Measurements from ENCODE around the gene HEMK1. TPM values are rescaled to one million over a fixed set of nuclear protein-coding genes. Genes with fewer than 3 reads are reported as not detected.

Gene HEMK1
- total RNA-seq, 1 donor from 2014 or later = 15.2 TPM

DNA sequence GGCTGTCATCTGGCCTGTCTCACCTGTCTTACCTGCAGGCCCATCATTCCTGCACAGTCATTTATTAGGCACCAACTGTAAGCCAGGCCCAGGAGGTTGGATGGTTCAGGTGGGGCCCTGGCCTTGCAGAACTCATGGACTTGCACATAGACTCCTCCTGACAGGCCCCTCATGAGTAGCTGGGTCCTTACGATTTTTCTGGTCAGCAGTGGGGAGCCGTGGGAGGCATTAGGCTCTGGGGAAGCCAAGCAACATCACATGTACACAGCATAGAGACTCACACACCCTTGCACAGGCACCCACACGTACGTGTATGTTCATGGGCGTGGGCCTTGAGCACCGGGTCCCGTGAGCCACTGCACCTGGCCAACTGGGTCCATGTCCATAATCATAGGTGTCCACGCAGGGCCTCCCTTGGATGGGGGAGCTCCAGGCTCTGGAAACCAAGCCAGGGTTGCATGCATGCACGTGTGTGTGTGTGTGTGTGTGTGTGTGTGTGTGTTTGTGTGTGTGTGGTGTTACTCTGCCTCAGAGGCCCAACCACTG, 21.9 kb downstream of the HEMK1 start:
- H3K9me3 Mint-ChIP-seq (ENCODE audit: low read depth) = no peaks in the 10 kb centered on the region
- H3K4me1 Mint-ChIP-seq (ENCODE audit: low read depth) = no peaks in the 10 kb centered on the region
- no peaks in the 10 kb centered on the region for H3K27me3 Mint-ChIP-seq (ENCODE audit: low read depth)
- H3K27ac Mint-ChIP-seq (ENCODE audit: unreplicated experiment) = no peak overlapping the region
- no peaks in the 10 kb centered on the region for H3K36me3 Mint-ChIP-seq (ENCODE audit: low read depth)
- TF ChIP-seq, protein P1, sequence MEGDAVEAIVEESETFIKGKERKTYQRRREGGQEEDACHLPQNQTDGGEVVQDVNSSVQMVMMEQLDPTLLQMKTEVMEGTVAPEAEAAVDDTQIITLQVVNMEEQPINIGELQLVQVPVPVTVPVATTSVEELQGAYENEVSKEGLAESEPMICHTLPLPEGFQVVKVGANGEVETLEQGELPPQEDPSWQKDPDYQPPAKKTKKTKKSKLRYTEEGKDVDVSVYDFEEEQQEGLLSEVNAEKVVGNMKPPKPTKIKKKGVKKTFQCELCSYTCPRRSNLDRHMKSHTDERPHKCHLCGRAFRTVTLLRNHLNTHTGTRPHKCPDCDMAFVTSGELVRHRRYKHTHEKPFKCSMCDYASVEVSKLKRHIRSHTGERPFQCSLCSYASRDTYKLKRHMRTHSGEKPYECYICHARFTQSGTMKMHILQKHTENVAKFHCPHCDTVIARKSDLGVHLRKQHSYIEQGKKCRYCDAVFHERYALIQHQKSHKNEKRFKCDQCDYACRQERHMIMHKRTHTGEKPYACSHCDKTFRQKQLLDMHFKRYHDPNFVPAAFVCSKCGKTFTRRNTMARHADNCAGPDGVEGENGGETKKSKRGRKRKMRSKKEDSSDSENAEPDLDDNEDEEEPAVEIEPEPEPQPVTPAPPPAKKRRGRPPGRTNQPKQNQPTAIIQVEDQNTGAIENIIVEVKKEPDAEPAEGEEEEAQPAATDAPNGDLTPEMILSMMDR (IDR thresholded peaks at IDR 0.05) = no peak
- no peak for DNase-seq (ENCODE audit: low spot score)
- no peak overlapping the region for H3K4me3 Mint-ChIP-seq (ENCODE audit: unreplicated experiment)

GRCh38 chr3:50592568-50592967, 23.2 kb downstream of the HEMK1 start:
- DNase-seq (ENCODE audit: low spot score) = no peak
- Mint-ChIP-seq H3K36me3 (ENCODE audit: low read depth) (no peaks in the 10 kb centered on the region), H3K4me3 (ENCODE audit: unreplicated experiment) (no peak overlapping the region), H3K4me1 (ENCODE audit: low read depth) (no peaks in the 10 kb centered on the region), H3K27me3 (ENCODE audit: low read depth) (no peaks in the 10 kb centered on the region), H3K27ac (ENCODE audit: unreplicated experiment) (no peak overlapping the region), H3K9me3 (ENCODE audit: low read depth) (no peaks in the 10 kb centered on the region)
- TF ChIP-seq, protein P1 (IDR thresholded peaks at IDR 0.05) = no peak

- no peaks in the 10 kb centered on the region for H3K9me3 Mint-ChIP-seq (ENCODE audit: low read depth)
- no peak overlapping the region for H3K27ac Mint-ChIP-seq (ENCODE audit: unreplicated experiment)
- no peak overlapping the region for H3K4me3 Mint-ChIP-seq (ENCODE audit: unreplicated experiment)
- H3K36me3 Mint-ChIP-seq (ENCODE audit: low read depth) = no peaks in the 10 kb centered on the region
- TF ChIP-seq, protein P1 (IDR thresholded peaks at IDR 0.05) = no peak
- no peak for DNase-seq (ENCODE audit: low spot score)
- H3K27me3 Mint-ChIP-seq (ENCODE audit: low read depth) = no peaks in the 10 kb centered on the region
- peaks cover under 1% of the 10 kb centered on the region for H3K4me1 Mint-ChIP-seq (ENCODE audit: low read depth)
Measured at GRCh38 chr3:50594253-50594785, 25.0 kb downstream of the HEMK1 start.

DNA sequence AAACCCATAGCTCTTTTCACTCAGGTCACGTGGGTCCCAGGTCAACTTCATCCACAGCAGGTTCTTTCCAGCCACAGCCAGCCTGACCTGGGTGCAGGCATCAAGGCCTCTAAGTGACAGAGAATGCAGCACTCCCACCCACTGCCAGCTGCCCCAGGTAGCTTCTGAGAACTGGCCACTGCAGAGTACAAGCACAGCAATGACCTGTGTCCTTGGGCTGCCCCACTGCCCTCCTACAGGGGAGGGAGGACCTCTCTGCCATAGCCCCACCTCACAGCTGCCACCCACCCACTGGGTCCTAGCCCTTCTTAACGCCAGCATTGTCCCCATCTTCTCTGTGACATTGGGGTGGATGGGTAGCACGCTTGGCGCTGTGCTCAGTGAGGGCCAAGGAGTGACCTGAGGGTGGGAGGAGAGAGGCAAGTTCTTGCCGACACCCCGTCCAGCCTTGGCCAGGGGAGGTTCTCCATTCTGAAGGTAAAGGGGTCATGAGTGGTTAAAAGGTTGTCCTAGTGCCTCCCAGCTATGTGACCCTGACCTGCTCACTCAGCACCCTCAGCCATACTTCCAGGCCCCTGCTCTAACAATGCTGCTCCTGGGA, 29.9 kb downstream of the HEMK1 start:
- H3K9me3 Mint-ChIP-seq (ENCODE audit: low read depth) = no peaks in the 10 kb centered on the region
- H3K36me3 Mint-ChIP-seq (ENCODE audit: low read depth) = no peaks in the 10 kb centered on the region
- no peak overlapping the region for H3K4me3 Mint-ChIP-seq (ENCODE audit: unreplicated experiment)
- H3K27ac Mint-ChIP-seq (ENCODE audit: unreplicated experiment) = no peak overlapping the region
- no peak for DNase-seq (ENCODE audit: low spot score)
- TF ChIP-seq, protein P1 (IDR thresholded peaks at IDR 0.05) = no peak
- H3K27me3 Mint-ChIP-seq (ENCODE audit: low read depth) = no peaks in the 10 kb centered on the region
- H3K4me1 Mint-ChIP-seq (ENCODE audit: low read depth) = peaks cover 38% of the 10 kb centered on the region

DNA sequence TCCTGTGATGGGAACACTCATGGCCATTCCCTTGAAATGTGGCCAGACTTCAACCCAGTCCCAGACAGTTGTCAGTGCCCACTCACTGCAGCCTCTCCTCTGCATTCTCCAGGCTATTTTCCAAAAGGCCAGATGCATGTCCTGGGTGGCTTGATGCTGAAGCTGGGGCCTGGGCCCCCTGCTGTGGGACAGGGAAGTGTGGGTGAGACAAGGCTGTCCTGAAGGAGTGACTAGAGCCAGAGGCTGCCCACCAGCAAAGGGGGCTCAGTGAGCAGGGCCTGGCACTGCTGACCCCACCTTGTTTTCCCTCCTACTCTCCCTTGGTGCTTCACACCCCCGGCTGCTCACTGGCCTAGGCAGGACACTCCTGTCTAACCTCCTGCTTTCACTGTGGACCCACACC, 30.4 kb downstream of the HEMK1 start:
- DNase-seq (ENCODE audit: low spot score) = no peak
- Mint-ChIP-seq H3K9me3 (ENCODE audit: low read depth) (no peaks in the 10 kb centered on the region), H3K4me1 (ENCODE audit: low read depth) (peaks cover 38% of the 10 kb centered on the region), H3K4me3 (ENCODE audit: unreplicated experiment) (no peak overlapping the region), H3K27me3 (ENCODE audit: low read depth) (no peaks in the 10 kb centered on the region), H3K36me3 (ENCODE audit: low read depth) (no peaks in the 10 kb centered on the region), H3K27ac (ENCODE audit: unreplicated experiment) (peak overlapping the region; percentile 51)
- TF ChIP-seq, protein P1 (IDR thresholded peaks at IDR 0.05) = no peak

Data from chondrocyte (in vitro differentiated cells).